Progenitor cell of endocrine pancreas (in vitro differentiated cells): Measurements from ENCODE around the gene DENND4B. TPM values are rescaled to one million over a fixed set of nuclear protein-coding genes. Genes with fewer than 3 reads are reported as not detected.

ENCODE experiments used
- DNase-seq: peaks from one replicate; pipeline ENCODE4 v3.0.0; 2021; ENCODE audit warnings: low spot score; ENCODE audit not compliant: unreplicated experiment
- H3K27ac Mint-ChIP-seq: 2 replicates; pipeline ENCODE4 v1.8.0; 2021; ENCODE audit warnings: mild to moderate bottlenecking, moderate library complexity, mixed read lengths
- H3K27me3 Mint-ChIP-seq: 2 replicates; pipeline ENCODE4 v1.8.0; 2021; ENCODE audit warnings: mixed read lengths
- H3K36me3 Mint-ChIP-seq: 2 replicates; pipeline ENCODE4 v1.8.0; 2022; ENCODE audit warnings: mixed read lengths; ENCODE audit not compliant: insufficient read depth
- H3K4me1 Mint-ChIP-seq: 2 replicates; pipeline ENCODE4 v1.8.0; 2021; ENCODE audit warnings: low read depth, mixed read lengths
- H3K4me3 Mint-ChIP-seq: 2 replicates; pipeline ENCODE4 v1.8.0; 2021; ENCODE audit warnings: low read depth, mild to moderate bottlenecking, moderate library complexity, mixed read lengths
- H3K9me3 Mint-ChIP-seq: 2 replicates; pipeline ENCODE4 v1.8.0; 2021; ENCODE audit warnings: low read depth, mixed read lengths
- total RNA-seq: library from RNA; stranded (reverse); gene quantifications from 2 replicates; pipeline ENCODE4 v1.2.1, GENCODE V29; 2021
- TF ChIP-seq, protein P1 (sequence below): fragments of 200-600 bp; sonication (generic); IDR thresholded peaks from one replicate; pipeline ENCODE4 v1.5.0; 2021; ENCODE audit warnings: antibody characterized with exemption, mild to moderate bottlenecking; ENCODE audit not compliant: unreplicated experiment

The DENND4B gene
- total RNA-seq, 1 donor from 2014 or later: 93.4 TPM

DNA sequence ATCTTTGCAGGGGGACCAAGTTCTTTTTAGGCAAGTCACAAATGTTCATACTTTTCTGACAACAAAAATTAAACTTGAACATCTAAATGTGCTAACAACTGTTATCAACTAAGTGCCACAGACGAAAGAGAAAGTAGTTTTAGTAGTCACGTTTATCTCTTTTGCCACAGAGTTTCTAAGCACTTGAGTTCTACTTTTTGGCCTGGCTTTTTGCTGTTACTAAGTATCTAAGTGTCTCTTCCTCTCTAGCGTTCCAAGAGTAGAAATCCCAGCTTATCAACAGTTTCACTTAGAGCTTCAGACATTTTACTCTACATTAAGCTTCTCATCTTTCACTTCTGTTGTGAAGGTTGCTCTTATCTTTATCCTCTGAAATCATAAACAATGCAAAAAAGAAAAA lies 58.0 kb downstream of the DENND4B start:
- TF ChIP-seq, protein P1, sequence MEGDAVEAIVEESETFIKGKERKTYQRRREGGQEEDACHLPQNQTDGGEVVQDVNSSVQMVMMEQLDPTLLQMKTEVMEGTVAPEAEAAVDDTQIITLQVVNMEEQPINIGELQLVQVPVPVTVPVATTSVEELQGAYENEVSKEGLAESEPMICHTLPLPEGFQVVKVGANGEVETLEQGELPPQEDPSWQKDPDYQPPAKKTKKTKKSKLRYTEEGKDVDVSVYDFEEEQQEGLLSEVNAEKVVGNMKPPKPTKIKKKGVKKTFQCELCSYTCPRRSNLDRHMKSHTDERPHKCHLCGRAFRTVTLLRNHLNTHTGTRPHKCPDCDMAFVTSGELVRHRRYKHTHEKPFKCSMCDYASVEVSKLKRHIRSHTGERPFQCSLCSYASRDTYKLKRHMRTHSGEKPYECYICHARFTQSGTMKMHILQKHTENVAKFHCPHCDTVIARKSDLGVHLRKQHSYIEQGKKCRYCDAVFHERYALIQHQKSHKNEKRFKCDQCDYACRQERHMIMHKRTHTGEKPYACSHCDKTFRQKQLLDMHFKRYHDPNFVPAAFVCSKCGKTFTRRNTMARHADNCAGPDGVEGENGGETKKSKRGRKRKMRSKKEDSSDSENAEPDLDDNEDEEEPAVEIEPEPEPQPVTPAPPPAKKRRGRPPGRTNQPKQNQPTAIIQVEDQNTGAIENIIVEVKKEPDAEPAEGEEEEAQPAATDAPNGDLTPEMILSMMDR: no peak
- Mint-ChIP-seq H3K36me3 (peaks cover 9% of the 10 kb centered on the region), H3K4me1 (peaks cover 5% of the 10 kb centered on the region), H3K27ac (peak overlapping the region; percentile 15), H3K9me3 (no peaks in the 10 kb centered on the region), H3K27me3 (no peaks in the 10 kb centered on the region), H3K4me3 (no peak overlapping the region)
- DNase-seq: no peak

DNA sequence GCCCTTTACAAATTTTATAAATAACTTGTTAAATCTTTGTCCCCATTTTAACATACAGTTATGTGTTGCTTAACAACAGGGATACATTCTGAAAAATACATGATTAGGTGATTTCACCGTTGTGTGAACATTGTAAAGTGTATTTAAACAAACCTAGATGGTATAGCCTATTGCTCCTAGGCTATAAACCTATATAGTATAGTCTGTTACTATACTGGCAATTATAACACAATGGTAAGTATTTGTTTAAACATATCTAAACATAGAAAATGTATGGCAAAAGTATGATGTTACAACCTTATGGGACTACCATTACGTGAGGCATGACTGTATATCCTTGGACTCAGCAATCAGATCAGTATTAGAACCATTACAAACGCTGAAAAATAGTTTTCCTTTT lies 60.4 kb downstream of the DENND4B start:
- peaks cover 7% of the 10 kb centered on the region for H3K36me3 Mint-ChIP-seq
- H3K27ac Mint-ChIP-seq: no peak overlapping the region

DNA sequence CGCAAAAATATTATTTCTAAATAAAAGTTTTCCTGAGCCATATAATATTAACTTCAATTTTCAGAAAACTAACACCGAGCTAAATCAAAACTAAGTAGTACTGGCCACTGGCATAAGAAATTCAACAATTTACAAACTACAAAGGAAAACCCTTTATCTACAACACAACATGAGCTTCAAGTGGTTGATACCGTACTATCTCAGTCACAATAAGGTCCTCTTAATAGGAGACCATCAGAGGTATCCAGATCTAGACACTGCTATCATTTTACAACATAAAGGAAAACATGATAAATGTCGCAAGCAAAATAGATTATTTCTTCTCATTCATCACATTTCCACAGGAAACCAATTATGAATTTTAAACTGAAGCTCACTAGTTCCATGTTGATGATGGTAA lies 63.3 kb downstream of the DENND4B start:
- Mint-ChIP-seq H3K27me3 (no peaks in the 10 kb centered on the region), H3K27ac (no peak overlapping the region), H3K9me3 (no peaks in the 10 kb centered on the region), H3K4me1 (no peaks in the 10 kb centered on the region), H3K4me3 (no peak overlapping the region), H3K36me3 (peaks cover 1% of the 10 kb centered on the region)
- DNase-seq: no peak
- TF ChIP-seq, protein P1: no peak

More for the DNA sequence above, 60.4 kb downstream of the DENND4B start:
- Mint-ChIP-seq H3K4me1 (peaks cover 5% of the 10 kb centered on the region), H3K9me3 (no peaks in the 10 kb centered on the region), H3K4me3 (no peak overlapping the region), H3K27me3 (no peaks in the 10 kb centered on the region)
- TF ChIP-seq, protein P1: no peak
- DNase-seq: no peak

DNA sequence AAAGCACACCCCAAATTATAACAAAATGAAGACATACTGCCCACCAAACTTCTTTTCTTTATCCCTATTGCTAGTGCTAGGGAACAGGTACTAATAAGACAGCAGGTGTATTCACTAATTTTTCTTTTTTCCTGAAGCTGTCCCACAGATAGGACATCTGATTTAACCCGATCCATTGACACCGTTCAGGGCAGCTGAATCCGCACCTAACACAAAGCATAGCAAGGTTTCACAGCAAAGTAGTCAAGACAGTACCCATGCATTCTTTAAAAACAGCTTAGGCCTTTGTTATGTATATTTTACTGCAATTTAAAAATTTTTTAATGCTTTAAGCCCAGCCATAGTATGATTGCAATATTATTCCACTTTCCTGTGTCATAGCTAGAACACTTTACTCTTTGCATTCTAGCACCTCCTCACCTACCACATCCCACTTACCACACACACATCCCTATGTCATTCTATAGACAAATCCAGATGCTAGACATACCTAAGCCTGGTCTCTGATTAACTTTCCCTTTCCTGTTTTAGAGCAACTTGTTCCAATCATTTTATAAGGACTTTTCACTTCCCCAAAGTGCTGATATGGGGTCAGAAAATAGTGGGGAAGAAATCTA lies 64.1 kb downstream of the DENND4B start:
- Mint-ChIP-seq H3K36me3 (peaks cover 1% of the 10 kb centered on the region), H3K4me1 (no peaks in the 10 kb centered on the region), H3K4me3 (no peak overlapping the region), H3K27ac (no peak overlapping the region), H3K27me3 (no peaks in the 10 kb centered on the region), H3K9me3 (no peaks in the 10 kb centered on the region)
- no peak for DNase-seq
- TF ChIP-seq, protein P1: no peak

DNA sequence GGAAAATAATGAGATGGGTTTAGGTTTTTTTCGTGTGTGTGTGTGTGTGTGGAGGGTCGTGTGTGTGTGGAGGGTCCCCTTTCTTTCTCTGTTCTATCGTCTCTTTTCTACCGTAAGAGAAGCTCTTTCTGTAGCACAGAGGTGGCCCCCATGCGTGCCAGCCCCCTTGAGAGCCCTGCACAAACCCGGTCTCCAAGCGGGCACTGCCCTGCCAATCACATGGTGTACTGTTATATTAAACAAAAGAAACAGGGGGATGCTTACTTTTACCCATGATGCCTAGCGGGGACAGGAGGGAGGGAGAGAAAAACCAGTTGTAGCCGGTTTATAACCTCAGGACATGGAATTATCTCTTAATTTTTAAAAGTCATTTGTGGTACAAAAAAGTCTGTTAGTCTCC lies 64.8 kb downstream of the DENND4B start:
- TF ChIP-seq, protein P1: no peak
- DNase-seq: no peak
- Mint-ChIP-seq H3K4me1 (no peaks in the 10 kb centered on the region), H3K36me3 (peaks cover 1% of the 10 kb centered on the region), H3K27ac (no peak overlapping the region), H3K4me3 (no peak overlapping the region), H3K27me3 (no peaks in the 10 kb centered on the region), H3K9me3 (no peaks in the 10 kb centered on the region)
